ENCODE measurements around the gene MOV10L1.
A peak's percentile ranks its signal among the peaks of the same experiment; 100 is the strongest.

Gene MOV10L1

DNA sequence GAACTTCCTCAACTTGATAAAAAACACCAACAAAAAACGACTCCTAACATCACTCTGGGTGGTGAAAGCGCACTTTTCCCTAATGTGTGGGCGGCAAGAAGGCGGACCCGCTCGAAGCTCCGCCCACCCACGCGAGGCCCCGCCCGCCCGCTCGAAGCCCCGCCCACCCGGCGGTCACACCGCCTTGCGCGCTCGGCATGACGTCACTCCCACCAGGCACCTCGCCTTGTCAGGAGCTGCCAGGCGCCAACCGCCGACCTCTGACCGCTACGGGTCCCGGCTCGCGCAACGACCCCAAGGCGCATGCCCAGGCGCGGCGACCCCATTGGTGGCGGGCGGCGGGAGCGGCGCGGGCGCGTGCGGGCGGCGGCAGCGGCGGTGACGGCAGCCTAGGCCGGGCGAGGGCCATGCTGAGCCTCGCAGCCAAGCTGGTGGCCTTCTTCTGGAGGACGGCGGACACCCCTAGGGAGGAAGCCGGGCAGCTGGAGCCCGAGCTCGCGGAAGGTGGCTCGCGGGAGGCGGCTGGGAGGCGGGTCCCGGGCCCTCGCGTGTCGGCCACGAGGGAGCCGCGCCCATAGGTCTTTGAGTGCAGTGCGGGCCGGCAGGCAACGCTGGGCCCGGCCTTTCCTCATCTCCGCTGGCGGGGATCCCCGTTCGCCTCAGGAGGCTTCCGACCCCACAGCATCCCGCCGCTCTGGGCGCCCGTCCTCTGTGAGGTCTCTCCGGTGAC lies at the start of gene MOV10L1:
Gene MOV10L1, plus strand, starts transcription at position 325 of the 730 bp plus-strand sequence. Its CDS starts 83 bp downstream, at position 408.
- no peak for DNase-seq (ENCODE audit: low spot score)

DNA sequence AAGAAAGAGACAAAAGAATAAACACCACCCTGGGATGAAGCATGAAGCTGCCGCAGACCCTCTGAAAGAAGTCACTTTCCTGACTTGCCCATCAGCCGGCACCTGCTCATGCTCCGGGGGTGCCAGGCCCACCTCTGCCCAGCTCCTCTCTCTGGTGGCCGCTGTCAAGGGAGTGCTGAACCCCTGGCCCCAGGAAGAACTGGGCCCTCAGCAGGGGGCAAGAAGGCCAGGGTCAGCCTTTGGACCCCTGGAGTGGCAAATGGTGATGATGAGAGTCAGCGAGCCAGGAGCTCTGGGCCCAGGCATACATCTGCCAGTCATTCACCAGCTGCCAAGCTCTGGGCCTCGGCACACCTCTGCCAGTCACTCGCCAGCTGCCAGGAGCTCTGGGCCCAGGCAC lies 49.1 kb upstream of the MOV10L1 start:
- DNase-seq (ENCODE audit: low spot score), result no peak

DNA sequence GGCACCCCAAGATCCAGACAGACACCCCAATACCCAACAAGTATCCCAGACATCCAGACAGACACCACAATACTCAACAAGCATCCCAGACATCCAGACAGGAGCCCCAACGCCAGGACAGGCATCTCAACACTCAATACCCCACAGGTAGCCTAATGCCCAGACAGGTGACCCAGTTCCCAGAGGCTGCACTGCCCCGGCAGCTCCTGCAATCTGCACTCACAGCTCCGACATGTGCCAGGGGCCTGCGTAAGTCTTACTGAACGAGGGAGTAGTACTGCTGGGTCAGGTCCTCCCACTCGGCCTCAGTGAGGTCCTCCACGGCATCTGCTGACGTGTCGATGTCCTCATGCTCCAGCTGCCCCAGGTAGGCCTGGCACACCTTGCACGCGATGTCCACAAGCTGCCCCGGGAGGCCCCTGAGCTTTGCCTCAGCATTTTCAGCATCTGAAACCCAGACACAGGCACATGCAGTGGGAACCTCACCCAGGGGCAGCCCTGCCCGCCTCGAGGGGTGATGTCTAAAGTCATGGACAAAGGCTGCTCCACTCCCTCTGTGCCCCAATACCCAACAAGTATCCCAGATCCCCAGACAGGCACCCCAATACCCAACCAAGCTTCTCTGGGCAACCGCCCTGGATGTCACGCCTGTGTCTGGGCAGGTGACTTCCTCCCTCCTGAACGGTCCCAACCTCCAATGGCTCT lies 48.3 kb upstream of the MOV10L1 start:
- no peak for DNase-seq (ENCODE audit: low spot score)

DNA sequence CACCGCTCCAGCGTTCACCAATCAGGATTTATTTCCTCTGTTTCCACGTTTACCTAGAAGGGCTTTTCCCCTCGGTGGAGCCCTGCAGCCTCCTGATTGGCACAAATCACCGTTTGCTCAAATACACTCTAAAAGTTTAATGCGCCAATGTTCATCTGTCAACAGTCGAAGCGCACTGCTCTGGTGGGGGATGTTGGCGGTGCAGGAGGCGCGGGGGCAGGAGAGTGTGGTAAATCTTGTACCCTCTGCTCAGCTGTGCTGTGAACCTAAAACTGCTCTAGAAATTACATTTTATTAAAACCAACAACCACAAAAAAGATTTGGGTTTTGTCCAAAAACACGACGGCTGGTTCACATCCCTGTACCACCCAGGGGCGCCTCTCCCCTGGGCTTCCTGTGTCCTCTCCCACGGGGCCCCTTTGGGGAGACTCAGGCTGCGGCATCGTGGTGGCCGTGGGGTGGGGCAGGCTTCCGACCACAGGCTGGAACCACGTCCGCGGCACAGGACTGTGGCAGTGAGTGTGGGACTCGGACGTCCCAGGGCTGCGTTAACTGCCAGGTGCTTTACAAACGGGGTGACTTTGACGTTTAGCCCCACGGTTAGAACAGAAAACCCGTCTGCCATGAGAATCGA lies 45.2 kb upstream of the MOV10L1 start:
- DNase-seq (ENCODE audit: low spot score), result no peak

DNA sequence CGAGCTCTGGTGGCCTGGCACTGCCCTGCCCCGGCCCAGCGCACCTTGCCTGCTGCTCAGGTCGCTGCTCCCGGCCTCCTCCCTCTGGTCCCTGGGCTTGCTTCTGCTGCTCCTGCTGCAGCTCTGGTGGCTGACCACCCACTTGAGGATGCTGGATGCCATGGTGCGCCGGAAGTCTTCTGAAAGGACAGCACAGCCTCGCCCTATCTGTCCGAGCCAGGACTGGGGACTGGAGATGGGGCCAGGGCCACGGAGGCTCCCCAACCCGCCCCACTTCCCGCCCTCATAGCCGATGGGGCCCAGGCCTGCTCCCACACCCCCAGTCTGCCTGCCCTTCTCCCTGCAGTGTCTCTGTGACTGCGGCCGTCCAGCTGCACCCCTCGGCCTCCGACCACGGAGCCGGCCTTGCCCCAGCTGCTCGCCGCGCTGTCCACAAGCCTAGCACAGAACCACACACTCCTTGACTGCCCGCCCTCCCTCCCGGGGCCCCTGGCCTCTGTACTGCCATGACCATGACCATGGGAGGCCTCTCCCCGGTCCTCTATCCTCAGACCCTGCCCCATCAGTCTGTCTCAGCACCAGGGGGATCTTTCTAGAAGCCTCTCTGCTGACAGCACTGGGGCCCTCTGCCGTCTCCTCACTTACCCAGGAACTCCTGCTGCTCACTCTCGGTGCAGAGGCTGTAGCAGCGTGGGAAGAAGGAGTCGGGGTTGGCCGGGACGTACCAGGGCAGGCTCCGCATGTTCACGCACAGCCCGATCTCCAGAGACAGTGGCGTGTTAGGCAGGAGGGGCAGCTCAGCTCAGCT lies 44.4 kb upstream of the MOV10L1 start:
- no peak for DNase-seq (ENCODE audit: low spot score)

DNA sequence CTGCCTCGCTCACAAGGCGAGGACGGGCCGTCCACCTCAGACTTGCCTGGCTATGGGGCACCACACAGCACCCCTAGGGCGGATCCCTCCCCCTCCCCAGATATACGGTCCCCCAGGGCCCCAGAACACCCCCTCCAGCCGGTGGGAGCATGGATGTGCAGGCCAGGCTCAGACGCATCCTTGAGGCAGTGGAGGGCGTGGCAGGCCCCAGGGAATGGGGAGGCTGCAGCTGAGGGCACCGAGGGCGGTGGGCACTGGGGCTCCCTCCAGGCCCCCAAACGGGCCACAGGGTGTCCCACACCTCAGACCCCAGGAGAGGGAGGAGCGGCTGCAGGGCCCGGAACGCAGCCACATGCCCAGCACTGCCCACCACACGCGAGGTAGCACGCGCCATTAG lies 43.8 kb upstream of the MOV10L1 start:
- DNase-seq (ENCODE audit: low spot score), result no peak

DNA sequence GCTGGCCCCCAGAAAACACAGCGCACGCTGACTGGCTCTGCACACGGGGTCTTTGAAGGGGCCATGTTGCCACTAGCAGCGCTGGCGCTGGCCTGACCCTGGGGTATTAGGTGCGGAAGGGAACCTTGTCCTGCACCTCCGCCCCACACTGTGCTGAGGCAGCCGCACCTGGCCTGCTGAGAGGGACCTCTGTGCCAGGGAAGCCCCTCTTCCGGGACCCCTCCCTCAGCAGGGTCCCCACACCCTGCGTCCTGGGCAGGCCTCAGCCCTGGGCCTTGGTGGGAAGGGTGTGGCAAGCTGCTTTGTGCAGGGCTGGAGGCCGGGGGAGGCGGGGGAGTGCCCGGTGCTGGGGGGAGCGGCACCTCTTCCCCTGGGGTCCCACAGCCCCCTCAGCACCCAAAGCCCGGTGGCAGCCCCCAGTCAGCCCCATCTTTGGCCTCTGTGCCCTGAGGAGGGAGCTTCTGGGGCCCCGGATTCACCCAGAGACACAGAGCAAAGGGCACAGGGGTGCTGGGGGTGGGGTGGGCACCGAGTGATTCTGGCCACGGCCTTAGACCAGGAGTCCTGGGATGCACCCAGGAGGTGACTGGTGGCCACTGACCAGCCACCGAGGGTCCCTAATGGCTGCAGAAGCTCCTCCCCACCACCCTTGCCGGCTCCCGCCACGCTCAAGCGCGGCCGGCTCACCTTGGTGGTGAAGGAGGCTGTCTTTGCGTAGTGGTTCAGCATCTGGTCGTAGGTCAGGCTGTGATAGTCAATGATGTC lies 43.1 kb upstream of the MOV10L1 start:
- DNase-seq (ENCODE audit: low spot score), result no peak

DNA sequence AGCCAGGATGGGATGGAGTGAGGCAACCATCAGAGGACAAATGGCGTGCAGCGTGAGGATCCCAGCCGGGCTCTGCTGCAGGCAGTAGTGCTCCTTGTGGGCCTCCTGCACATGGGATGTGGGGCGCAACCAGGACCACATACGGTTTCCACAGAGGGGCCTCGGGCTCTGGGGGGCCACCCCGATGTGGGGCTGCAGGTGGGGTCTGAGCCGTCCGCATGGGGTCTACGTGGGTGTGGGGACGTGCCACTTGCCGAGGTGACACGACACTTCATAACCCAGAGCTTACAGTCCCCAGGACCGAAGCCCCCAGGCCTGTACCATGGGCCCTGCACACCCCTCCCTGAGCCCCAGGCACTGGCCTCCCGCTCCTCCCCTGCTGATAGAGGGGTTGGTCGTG lies 42.5 kb upstream of the MOV10L1 start:
- DNase-seq (ENCODE audit: low spot score), result no peak

DNA sequence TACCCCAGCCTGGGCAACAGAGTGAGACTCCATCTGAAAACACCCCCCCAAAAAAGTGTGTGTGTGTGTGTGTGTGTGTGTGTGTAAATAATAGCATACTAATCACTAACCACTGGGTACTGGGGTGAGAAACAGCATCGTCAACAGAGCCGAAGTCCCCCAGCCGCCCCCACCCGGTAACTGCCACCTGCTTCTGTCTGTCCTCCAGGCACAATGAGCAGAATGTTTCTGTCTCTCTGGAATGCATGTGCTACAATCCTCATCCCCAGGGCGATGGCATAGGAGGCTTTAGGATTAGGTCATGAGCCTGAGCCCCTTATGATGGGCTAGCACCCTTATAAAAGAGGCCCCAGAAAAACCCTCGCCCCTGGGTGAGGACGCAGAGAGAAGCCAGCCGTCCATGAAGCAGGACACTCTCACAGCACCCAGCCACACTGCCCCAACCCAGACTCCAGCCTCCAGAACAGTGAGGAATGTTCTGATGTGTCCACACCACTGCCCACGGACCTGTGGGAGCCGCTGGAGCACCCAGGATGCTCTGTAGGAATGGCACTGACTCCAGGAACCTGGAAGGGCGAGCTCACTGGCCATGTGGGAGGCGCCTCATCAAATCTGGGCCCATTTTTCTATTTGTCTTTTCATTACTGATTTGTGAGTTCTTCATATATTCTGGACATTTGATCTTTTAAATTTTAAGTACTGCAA lies 41.6 kb upstream of the MOV10L1 start:
- no peak for DNase-seq (ENCODE audit: low spot score)

DNA sequence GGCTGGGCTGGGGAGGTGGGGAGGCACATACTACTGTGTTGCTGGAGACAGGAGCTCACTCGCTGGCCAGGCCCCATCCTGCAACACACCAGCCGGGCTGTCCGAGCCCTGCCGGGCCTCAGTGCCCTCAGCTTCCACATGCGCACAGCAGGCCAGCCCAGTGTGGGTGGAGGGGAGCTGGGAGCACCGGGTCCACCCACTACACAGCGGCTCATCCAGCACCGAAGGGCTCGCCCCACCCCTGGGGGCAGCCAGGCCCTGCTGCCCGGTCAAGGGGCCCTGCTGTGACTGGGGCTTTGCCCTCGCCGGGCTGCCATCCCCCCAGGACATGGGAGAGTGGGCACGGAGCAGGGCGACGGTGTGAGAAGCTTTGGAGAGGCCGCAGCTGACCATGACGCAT lies 41.0 kb upstream of the MOV10L1 start:
- DNase-seq (ENCODE audit: low spot score), result no peak

DNA sequence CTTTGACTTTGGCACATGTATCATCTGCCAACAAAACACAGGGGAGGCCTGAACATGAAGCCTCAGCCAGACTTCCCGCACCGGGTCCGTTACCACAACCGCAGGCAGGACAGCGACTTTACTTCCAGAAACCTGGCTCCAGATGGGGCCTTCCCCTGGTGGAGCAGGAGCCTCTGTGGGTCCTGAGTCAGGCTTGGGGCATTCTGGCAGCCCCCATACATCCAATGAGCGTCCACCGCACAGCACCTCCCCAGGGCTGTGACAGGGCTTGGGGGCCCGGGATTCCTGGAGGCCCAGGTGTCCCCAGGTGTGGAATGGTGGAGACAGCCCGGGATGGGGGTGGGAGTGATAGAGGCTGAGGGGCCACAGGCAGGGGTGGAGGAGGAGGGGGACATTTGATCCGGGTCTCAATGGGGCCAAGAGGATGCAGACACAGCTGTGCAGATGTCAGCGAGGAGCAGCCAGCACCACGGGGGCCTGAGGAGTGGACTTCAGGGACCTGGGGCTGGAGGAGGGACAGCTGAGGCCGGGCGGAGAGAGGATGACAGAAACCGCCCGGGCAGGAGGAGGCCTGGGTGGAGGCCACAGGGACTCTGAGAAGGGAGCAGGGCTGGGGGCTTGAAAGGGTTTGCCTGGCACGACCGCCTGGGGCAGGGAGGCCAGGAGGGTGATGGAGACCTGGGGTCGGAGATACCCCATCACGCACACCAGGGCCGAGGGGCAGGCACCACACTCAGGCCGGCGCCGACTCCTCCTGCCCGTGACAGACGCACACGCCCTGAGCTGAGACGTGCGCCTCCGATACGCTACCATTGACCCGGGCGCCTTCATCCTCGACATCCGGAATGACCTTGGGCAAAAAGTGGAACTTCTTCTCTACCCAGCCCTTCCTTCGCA lies 40.3 kb upstream of the MOV10L1 start:
- DNase-seq (ENCODE audit: low spot score), result no peak

DNA sequence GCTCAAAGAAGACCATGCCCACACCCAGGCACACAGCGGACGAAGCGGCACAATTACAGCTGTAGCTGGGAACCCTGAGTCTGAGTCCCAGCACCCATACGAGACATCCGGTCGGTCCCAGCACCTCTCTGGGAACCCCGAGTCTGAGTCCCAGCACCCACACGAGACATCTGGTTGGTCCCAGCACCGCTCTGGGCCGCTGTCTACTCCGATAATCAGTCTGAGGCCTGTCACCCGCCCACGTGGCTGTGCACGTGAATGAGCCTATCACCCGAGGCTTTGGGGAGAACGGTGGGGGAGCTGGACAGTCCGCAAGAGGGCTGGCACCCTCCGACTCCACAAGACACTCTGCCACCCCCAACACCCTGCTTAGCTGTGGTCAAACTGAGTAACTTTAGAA lies 37.9 kb upstream of the MOV10L1 start:
- no peak for DNase-seq (ENCODE audit: low spot score)

DNA sequence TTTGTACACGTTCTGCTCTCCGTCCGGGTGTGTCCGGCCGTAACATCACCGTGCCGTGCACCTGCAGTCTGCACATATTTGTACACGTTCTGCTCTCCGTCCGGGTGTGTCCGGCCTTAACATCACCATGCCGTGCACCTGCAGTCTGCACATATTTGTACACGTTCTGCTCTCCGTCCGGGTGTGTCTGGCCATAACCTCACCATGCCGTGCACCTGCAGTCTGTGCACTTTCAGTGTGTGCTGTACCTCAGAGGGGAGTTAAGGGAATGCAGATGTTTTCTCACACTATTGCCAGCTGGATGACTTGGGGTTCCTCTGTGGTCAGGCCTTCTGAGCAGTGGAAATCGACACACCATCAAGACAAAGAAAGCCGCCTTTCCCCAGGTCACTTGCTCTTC lies 35.9 kb upstream of the MOV10L1 start:
- no peak for DNase-seq (ENCODE audit: low spot score)

DNA sequence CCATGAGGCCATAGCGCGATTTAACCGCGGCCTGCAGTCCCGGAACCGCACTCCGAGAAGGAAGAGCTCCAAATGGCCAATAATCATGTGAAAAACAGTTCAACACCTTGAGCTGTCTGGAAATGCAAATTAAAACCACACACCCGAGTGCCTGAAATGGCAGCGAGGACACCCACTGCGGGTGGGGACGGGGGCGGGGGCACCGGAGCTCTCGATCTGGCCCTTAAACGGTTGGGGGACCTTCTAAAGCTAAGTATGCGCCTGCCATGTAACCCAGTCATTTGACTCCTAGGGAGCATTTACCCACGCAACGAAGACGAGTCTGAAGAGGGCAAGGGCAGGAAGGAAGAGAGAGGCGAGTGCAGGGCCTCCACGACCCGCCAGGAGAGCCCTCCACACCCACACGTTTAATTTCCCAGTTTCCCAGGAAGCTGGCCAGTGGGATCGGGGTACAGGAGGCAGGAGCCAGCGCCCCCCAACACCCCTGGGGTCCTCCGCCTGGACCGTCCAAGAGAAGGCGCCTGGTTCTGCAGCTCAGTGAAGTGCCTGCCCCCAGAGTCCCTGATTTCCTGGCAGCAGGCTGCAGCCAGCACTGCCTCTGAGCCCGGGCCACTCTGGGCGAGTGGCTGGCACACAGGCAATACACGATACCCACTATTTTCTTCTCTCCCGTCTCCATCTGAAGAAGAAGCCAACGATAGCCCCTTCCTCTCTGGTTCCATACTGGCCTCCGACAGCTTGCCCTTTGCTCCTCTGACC lies 33.4 kb upstream of the MOV10L1 start:
- DNase-seq (ENCODE audit: low spot score), result peak; percentile 84

DNA sequence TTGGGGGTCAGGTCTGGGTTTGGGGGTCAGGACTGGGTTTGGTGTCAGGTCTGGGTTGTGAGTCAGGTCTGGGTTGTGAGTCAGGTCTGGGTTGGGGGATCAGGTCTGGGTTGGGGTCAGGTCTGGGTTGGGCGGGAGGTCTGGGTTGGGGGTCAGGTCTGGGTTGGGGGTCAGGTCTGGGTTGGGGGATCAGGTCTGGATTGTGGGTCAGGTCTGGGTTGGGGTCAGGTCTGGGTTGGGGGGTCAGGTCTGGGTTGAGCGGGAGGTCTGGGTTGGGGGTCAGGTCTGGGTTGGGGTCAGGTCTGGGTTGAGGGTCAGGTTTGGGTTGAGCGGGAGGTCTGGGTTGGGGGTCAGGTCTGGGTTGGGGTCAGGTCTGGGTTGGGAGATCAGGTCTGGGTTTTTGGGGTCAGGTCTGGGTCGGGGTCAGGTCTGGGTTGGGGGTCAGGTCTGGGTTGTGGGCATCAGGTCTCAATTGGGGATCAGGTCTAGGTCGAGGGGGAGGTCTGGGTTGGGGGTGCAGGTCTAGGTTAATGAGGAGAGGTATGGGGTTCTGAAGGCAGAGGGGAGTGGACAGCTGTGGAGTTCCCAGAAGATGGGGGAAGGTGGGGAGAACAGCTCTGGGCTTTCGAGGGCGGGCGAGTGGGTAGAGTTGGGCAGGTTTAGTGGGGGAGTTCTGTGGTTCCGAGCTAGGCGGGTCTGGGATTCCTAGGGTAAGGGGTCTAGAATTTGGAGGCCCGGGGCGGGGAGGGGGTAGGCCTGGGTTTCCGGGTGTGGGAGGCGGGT lies 32.3 kb upstream of the MOV10L1 start:
- DNase-seq (ENCODE audit: low spot score), result no peak

DNA sequence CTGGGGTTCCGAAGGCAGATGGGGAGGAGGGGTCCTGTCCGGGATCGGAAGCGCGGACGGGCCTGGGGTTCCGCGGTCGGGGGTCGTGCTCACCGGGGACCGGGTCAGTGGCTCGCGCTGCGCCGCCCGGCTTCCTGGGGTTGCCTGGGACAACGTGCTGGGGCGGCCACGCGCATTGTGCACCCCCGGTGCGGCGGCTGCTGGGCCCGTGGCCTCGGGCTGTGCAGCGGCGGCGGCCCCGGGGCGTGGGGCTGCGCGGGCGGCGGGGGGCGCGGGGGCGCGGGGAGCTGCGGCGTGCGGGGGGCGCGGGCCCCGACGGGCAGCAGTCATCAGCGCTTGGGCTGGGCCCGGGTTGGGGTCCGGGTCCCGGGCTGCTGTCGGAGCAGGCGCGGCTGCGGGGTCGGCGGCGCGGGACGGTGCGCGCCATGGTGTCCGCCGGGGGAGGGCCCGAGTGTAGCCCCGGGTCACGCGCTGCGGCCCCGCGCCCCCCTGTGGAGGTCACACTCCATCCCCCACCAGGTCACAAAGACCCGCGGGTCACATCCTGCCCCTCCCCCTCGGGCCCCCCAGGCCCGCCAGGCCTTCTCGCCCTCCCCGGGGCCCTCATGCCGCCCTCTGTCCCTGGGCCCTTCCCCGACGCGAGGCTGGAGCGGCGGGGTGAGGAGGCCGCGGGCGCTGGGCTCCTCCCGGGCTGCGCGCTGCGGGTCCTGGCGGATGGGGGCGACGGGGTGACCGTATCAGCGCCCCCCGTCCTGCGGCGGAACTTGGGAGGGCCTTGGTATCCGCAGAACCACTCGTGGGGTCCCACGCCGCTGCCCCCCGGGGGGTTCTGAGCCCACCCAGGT lies 31.5 kb upstream of the MOV10L1 start, which contains the start of gene TTLL8:
Gene TTLL8, minus strand, starts transcription at position 238 of the 845 bp plus-strand sequence.
- DNase-seq (ENCODE audit: low spot score), result no peak
